GM12874 (cell line): ENCODE measurements around the gene NEURL3.

Source experiments
- TF ChIP-seq, protein P1 (sequence below): IDR thresholded peaks from 2 replicates; pipeline ENCODE4 v1.5.1; 2011; ENCODE audit warnings: low read depth, mild to moderate bottlenecking, control low read depth, low read length, moderate library complexity; ENCODE audit not compliant: insufficient read depth

Gene NEURL3

DNA sequence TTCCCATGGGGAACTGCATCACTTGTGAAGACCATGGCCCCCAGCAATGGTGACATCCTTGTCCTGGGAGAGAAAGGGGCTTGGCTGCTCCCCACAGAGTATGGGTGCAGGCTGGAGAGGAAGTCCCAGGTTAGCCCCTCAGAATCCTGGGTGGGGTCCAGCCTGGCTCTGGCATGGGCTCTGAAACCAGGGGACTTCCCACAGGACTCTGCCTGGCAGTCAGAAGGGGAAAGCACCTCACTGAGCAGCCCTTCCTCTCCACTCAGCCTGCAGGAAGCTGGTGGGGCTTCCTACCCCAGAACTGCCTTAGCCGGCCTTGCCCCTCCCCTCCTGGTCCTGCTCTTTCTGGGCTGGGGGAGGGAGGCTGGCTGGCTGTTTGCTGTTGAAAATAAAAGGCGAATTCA is 3.7 kb downstream of the NEURL3 start:
- TF ChIP-seq, protein P1, sequence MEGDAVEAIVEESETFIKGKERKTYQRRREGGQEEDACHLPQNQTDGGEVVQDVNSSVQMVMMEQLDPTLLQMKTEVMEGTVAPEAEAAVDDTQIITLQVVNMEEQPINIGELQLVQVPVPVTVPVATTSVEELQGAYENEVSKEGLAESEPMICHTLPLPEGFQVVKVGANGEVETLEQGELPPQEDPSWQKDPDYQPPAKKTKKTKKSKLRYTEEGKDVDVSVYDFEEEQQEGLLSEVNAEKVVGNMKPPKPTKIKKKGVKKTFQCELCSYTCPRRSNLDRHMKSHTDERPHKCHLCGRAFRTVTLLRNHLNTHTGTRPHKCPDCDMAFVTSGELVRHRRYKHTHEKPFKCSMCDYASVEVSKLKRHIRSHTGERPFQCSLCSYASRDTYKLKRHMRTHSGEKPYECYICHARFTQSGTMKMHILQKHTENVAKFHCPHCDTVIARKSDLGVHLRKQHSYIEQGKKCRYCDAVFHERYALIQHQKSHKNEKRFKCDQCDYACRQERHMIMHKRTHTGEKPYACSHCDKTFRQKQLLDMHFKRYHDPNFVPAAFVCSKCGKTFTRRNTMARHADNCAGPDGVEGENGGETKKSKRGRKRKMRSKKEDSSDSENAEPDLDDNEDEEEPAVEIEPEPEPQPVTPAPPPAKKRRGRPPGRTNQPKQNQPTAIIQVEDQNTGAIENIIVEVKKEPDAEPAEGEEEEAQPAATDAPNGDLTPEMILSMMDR = no peak

DNA sequence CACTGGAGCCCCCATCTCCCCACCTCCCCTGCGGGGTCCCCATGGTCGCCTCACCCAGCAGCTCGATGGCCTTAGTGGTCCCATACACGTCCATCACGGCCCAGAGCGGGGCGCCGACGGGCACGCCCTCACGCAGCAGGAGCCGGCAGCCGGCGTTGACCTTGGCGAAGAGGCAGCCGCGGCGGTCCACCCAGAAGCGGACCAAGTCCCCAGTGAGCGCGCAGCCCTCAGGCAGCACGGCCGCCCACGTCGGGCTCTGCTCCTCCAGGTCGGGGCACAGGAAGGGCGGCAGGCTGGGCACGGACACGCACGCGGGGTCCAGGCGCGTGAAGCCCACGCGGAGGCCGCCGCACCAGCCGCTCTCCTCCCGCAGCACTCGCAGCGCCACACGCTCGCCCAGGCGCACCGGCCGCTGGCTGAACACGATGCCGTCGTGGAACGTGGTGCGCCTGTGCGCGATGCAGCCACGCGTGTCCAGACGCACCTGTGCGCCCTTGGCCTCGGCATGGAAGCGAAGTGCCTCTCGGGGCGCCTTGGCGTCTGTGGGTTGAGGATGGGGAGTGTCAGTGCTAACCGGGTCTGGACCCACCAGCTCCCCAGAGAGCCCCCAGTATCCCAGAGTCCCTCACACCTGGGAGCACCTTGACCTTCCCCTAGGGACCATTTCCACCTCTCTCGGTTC is 4.6 kb downstream of the NEURL3 start:
- TF ChIP-seq, protein P1 = no peak

DNA sequence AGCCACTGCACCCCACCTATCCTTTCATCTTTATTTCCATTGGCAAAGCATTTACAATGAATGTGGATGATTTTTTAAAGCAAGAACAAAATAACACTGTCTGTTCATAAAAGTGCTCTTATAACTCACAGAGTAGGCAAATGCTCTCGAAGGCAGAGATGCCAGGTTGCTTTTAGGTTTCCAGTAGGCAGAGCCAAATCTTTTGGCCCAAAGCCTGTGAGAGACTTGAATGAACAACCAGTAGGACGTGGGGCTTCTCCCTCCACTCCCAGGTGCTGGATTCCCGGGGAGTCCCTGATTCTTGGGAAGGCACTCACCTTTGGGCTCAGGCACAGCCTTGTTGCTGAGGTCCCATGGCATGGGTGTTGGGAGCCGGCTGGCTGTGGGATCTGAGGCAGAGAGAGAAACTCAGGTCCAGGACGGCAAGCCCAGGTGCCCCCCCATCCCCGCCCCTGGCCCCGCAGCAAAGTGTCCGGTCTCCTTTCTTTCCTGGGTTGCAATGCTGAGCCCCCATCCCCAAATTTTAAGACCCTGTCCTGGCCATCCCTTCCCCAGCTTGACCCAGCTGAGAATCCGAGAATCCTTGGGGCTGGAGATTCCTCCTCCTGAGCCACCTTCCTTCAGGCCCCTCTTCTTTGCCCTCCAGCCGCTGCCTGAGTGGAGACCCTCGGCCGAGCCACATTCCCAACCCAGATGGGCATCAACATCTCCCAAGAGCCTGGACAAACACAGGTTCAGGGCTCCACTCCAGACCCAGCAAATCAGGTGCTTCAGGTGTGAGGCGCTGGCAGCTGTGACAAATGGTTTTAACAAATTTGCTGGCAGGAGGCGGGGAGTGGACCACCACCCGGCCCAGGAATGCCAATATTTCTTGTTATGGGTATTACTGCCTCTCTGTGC is 5.8 kb downstream of the NEURL3 start:
- TF ChIP-seq, protein P1 = no peak

DNA sequence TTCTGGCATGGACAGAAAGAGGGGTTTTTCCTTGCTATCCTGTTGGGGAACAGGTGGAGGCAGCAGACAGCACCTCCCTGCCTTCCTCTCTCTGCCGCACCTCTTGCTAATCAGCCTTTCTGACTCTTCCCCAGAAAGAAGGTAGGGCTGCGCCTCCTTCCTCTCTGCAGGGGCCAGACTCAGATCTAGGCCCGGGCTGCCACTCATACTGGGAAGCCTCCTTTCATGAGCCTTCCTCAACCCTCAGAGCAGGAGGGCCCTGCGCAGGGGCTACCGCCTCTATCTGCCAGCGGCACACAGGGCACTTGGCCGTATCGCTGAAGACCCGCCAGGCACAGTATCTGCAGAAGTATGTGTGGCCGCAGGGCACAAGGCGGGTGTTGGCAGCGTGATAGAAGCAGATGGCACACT is 7.1 kb downstream of the NEURL3 start:
- TF ChIP-seq, protein P1 = no peak

DNA sequence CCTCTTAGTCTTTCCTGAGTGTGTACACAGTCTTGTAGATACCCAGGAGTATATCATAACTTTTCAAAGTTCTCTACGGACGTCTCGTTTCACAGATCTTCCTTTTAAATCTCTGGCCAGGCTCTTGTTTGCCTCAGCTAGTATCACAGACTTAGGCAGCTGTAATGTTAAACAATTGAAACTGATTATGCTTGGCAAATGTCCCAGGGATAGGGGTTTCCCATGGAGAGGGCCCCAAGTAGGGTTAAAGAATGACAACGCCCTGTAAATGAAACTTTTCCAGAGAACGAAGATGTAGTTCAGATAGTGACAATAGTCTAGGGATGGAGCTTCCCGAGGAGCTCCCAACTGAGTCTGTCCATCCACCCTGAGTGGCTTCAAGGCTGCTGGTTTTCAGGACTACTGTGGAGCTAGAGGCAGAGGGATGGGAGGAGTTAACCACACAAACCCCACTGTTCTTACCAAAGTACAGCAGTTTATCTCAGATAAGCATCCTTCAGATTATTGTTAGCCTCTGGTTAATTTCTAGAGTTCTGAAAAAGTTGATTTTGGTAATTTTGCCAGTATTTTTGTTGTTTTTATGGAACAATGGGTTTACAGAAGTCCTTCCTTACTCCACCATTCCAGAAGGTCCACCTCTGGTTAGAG is 9.1 kb downstream of the NEURL3 start:
- TF ChIP-seq, protein P1 = no peak

DNA sequence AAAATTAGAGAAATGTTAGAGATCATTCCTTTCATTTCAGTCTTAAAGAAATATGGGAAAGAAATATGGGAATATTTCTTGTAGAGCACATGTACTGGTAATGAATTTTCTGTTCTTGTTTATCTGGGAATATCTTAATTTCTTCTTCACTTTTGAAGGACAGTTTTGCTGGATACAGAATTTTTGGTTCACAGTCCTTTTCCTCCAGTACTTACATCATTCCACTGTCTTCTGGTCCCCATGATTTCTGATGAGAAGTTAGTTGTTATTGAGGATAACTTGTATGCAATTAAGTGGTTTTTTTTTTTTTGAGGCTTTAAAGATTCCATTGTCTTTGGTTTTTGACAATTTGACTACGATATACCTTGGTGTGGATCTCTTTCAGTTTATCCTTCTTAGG is 11.0 kb downstream of the NEURL3 start:
- TF ChIP-seq, protein P1 = no peak

DNA sequence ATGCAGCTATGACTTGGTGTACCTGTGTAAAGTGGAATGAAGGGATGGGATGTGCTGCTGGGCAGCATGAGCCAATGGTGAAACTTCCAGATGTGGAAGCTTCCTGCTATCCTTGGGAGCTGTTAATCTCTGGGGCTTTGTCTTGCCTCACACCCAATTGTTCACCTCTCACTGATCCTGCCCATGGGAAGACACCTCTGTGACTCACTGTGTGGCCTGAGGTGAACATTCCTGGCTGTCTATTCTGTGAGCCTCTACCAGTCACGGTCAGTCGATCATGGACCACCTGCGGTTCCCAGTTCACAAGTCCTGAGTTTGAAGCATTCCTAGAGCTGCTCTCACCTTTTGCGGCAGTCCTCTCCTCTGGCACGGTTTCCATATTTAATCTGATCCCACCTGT is 12.1 kb downstream of the NEURL3 start:
- TF ChIP-seq, protein P1 = no peak
